Measurements from ENCODE around the gene GLI1.

Gene GLI1

DNA sequence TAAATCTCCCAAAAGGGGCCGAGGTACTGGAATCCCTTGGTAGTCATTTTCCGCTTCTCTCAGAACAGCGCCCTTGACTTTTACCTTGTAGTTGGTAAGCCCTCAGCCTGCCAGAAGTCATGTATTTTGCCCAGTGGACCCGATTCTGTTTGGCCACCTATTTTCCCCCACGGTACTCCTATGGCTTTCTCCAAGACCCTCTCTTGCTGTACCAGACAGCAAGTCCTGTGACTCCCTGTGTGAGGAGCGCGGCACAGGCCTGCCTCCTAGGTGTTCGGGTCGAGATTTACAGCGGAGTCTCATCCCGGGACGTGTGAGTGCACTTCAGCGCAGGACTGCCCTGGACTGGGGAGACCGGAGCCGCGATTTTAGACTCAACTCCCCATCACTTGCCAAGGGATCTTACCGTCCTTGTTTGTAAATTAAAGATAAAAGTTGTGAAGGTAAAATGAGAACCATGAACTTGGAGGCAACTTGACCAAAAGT lies 62.0 kb downstream of the GLI1 start:
- H3K4me3 ChIP-seq (replicated peaks in 1 of 2; ENCODE audit: low read depth in 2 of 2, low read length in 2 of 2) = no peak overlapping the region
- peak in 1 of 2 donors; percentile 55 for DNase-seq (ENCODE audit: low read depth in 2 of 2)
- TF ChIP-seq, protein P1, sequence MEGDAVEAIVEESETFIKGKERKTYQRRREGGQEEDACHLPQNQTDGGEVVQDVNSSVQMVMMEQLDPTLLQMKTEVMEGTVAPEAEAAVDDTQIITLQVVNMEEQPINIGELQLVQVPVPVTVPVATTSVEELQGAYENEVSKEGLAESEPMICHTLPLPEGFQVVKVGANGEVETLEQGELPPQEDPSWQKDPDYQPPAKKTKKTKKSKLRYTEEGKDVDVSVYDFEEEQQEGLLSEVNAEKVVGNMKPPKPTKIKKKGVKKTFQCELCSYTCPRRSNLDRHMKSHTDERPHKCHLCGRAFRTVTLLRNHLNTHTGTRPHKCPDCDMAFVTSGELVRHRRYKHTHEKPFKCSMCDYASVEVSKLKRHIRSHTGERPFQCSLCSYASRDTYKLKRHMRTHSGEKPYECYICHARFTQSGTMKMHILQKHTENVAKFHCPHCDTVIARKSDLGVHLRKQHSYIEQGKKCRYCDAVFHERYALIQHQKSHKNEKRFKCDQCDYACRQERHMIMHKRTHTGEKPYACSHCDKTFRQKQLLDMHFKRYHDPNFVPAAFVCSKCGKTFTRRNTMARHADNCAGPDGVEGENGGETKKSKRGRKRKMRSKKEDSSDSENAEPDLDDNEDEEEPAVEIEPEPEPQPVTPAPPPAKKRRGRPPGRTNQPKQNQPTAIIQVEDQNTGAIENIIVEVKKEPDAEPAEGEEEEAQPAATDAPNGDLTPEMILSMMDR (IDR thresholded peaks at IDR 0.05; ENCODE audit: low read depth, low read length) = no peak
